Measurements from ENCODE around the gene FGFR2. TPM values are rescaled to one million over a fixed set of nuclear protein-coding genes. Genes with fewer than 3 reads are reported as not detected.
A peak's percentile ranks its signal among the peaks of the same experiment; 100 is the strongest.
"Not testable (repeated sequence)": the region's sequence is repeated elsewhere in the genome, so short reads cannot be mapped to it uniquely, and the experiment has no call there.

FGFR2 gene
- total RNA-seq, 4 donors from 2014 or later: 105 to 222 (median 155) TPM

- H3K9me3 ChIP-seq: no peaks in the 10 kb centered on the region
- no peaks in the 10 kb centered on the region for H3K36me3 ChIP-seq
- peaks cover 4% of the 10 kb centered on the region for H3K4me1 ChIP-seq
- no peak overlapping the region for H3K4me3 ChIP-seq
- WGBS: 65% methylated on average over 6 of the region's 6 CpGs
- DNase-seq (ENCODE audit: low spot score in 2 of 2): no peak
- H3K27ac ChIP-seq: no peak overlapping the region
- no peak for TF ChIP-seq POLR2AphosphoS5 (IDR thresholded peaks at IDR 0.05)
- TF ChIP-seq EP300 (IDR thresholded peaks at IDR 0.05): no peak
- TF ChIP-seq, protein P1, sequence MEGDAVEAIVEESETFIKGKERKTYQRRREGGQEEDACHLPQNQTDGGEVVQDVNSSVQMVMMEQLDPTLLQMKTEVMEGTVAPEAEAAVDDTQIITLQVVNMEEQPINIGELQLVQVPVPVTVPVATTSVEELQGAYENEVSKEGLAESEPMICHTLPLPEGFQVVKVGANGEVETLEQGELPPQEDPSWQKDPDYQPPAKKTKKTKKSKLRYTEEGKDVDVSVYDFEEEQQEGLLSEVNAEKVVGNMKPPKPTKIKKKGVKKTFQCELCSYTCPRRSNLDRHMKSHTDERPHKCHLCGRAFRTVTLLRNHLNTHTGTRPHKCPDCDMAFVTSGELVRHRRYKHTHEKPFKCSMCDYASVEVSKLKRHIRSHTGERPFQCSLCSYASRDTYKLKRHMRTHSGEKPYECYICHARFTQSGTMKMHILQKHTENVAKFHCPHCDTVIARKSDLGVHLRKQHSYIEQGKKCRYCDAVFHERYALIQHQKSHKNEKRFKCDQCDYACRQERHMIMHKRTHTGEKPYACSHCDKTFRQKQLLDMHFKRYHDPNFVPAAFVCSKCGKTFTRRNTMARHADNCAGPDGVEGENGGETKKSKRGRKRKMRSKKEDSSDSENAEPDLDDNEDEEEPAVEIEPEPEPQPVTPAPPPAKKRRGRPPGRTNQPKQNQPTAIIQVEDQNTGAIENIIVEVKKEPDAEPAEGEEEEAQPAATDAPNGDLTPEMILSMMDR (IDR thresholded peaks at IDR 0.05): no peak
- no peak for TF ChIP-seq POLR2A (IDR thresholded peaks at IDR 0.05)
- no peaks in the 10 kb centered on the region for H3K27me3 ChIP-seq
Measured at GRCh38 chr10:121566755-121567154, 31.5 kb downstream of the FGFR2 start.

DNA sequence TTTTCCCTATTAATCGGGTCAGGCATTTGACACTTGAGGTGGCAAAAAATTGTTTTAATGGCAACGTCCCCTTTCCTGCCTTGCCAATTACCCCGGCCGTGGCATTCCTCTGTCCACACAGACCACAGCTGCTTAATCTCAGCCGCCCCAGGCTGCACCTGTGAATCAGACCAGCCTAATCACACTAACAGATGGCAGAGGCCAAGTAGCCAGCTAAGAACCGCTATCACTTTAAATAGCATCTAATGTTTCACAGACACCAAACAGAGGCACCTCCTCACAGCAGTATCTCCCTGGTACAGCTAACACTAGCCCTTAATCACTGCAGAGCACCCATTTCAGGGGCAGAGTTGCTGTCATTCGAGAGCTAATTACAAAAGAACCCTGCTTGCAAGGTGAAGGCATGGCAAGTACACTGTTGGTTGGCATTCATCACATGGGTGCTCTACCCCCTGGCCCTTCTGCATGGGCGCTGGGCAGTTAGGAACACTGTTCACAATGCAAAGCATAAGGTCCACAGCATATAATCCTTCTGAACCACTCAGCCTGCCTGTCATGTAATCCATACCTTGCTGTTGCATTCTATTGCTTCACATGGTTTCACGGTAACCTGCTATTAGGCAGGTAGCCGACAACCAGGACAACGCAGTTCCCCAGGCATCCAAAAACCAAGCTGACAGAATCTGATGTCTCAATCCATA lies 38.8 kb downstream of the FGFR2 start:
- H3K27ac ChIP-seq: no peak overlapping the region
- WGBS: 63% methylated on average over 11 of the region's 11 CpGs
- no peak for DNase-seq (ENCODE audit: low spot score in 2 of 2)

GRCh38 chr10:121558238-121558637 lies 40.0 kb downstream of the FGFR2 start:
- no peaks in the 10 kb centered on the region for H3K36me3 ChIP-seq
- TF ChIP-seq EP300 (IDR thresholded peaks at IDR 0.05): no peak
- TF ChIP-seq POLR2A (IDR thresholded peaks at IDR 0.05): no peak
- TF ChIP-seq POLR2AphosphoS5 (IDR thresholded peaks at IDR 0.05): no peak
- TF ChIP-seq, protein P1 (IDR thresholded peaks at IDR 0.05): no peak
- 53% methylated on average over 3 of the region's 3 CpGs for WGBS
- peaks cover 15% of the 10 kb centered on the region for H3K4me1 ChIP-seq
- no peaks in the 10 kb centered on the region for H3K27me3 ChIP-seq
- no peak overlapping the region for H3K27ac ChIP-seq
- no peaks in the 10 kb centered on the region for H3K9me3 ChIP-seq
- no peak overlapping the region for H3K4me3 ChIP-seq
- peak in 1 of 2 donors; percentile 4 for DNase-seq (ENCODE audit: low spot score in 2 of 2)

More for the DNA sequence above, 38.8 kb downstream of the FGFR2 start:
- Histone ChIP-seq H3K4me1 (peaks cover 5% of the 10 kb centered on the region), H3K36me3 (no peaks in the 10 kb centered on the region), H3K4me3 (no peak overlapping the region), H3K9me3 (no peaks in the 10 kb centered on the region), H3K27me3 (no peaks in the 10 kb centered on the region)
- TF ChIP-seq POLR2A (IDR thresholded peaks at IDR 0.05): no peak

GRCh38 chr10:121556918-121557573 lies 41.2 kb downstream of the FGFR2 start:
- TF ChIP-seq POLR2A (IDR thresholded peaks at IDR 0.05): no peak
- TF ChIP-seq POLR2AphosphoS5 (IDR thresholded peaks at IDR 0.05): no peak
- TF ChIP-seq EP300 (IDR thresholded peaks at IDR 0.05): no peak
- TF ChIP-seq, protein P1 (IDR thresholded peaks at IDR 0.05): no peak
- H3K9me3 ChIP-seq: no peaks in the 10 kb centered on the region
- no peaks in the 10 kb centered on the region for H3K36me3 ChIP-seq
- DNase-seq (ENCODE audit: low spot score in 2 of 2): no peak
- no peak overlapping the region for H3K4me3 ChIP-seq
- H3K27me3 ChIP-seq: no peaks in the 10 kb centered on the region
- WGBS: 91% methylated on average over 6 of the region's 6 CpGs
- no peak overlapping the region for H3K27ac ChIP-seq
- H3K4me1 ChIP-seq: peaks cover 20% of the 10 kb centered on the region

GRCh38 chr10:121556455-121556854 lies 41.8 kb downstream of the FGFR2 start:
- 65% methylated on average over 7 of the region's 7 CpGs for WGBS
- DNase-seq (ENCODE audit: low spot score in 2 of 2): no peak
- no peaks in the 10 kb centered on the region for H3K36me3 ChIP-seq
- TF ChIP-seq, protein P1 (IDR thresholded peaks at IDR 0.05): no peak
- TF ChIP-seq POLR2AphosphoS5 (IDR thresholded peaks at IDR 0.05): no peak
- TF ChIP-seq EP300 (IDR thresholded peaks at IDR 0.05): no peak
- no peak for TF ChIP-seq POLR2A (IDR thresholded peaks at IDR 0.05)
- no peak overlapping the region for H3K27ac ChIP-seq
- no peaks in the 10 kb centered on the region for H3K9me3 ChIP-seq
- no peaks in the 10 kb centered on the region for H3K27me3 ChIP-seq
- H3K4me1 ChIP-seq: peaks cover 20% of the 10 kb centered on the region
- no peak overlapping the region for H3K4me3 ChIP-seq

- H3K9me3 ChIP-seq; DNase-seq (ENCODE audit: low spot score in 2 of 2); H3K4me3 ChIP-seq; H3K27me3 ChIP-seq; H3K27ac ChIP-seq: not testable (repeated sequence)
- Histone ChIP-seq H3K36me3 (peaks cover 12% of the 10 kb centered on the region), H3K4me1 (peaks cover 20% of the 10 kb centered on the region)
- WGBS: 94% methylated on average over 9 of the region's 9 CpGs
Measured at GRCh38 chr10:121554916-121555315, 43.3 kb downstream of the FGFR2 start.

Data from suprapubic skin (tissue), 4 donors.